Keratinocyte (primary cell): Measurements from ENCODE around the gene ZNF33A. TPM values are rescaled to one million over a fixed set of nuclear protein-coding genes. Genes with fewer than 3 reads are reported as not detected.

Experiments
- DNase-seq: peaks from one replicate; pipeline ENCODE4 v3.0.0-alpha.2; 2011; ENCODE audit warnings: low read depth, missing footprints, low spot score
- FAIRE-seq: peaks from 2 replicates; lab custom pipeline; 2011; peaks lifted over from hg19 to GRCh38; lab: Jason Lieb, UNC
- H2AFZ ChIP-seq: 2 replicates; pipeline ENCODE4 v1.6.0; 2012; ENCODE audit warnings: low read length, control low read depth, inconsistent platforms; ENCODE audit not compliant: control insufficient read depth
- H3K27ac ChIP-seq: 2 replicates; pipeline ENCODE4 v1.5.1; 2011; ENCODE audit warnings: low read length; ENCODE audit not compliant: control insufficient read depth, insufficient read depth
- H3K27me3 ChIP-seq: 3 replicates; pipeline ENCODE4 v1.6.0; 2011; ENCODE audit warnings: low read length; ENCODE audit not compliant: control insufficient read depth, insufficient read depth; ENCODE audit errors: extremely low read depth
- H3K36me3 ChIP-seq, 2 experiments: 2 replicates in 1 of 2; 3 replicates in 1 of 2; pipeline ENCODE4 v1.5.1; 2011; ENCODE audit warnings: low read length in 2 of 2, mild to moderate bottlenecking in 1 of 2; ENCODE audit not compliant: control insufficient read depth in 2 of 2, insufficient read depth in 2 of 2; ENCODE audit errors: extremely low read depth in 1 of 2
- H3K4me1 ChIP-seq: 3 replicates; pipeline ENCODE4 v1.5.1; 2011; ENCODE audit warnings: low read length; ENCODE audit not compliant: control insufficient read depth, insufficient read depth; ENCODE audit errors: extremely low read depth
- H3K4me2 ChIP-seq: 3 replicates; pipeline ENCODE4 v1.6.0; 2011; ENCODE audit warnings: low read depth, low read length; ENCODE audit not compliant: control insufficient read depth, insufficient read depth; ENCODE audit errors: extremely low read depth
- H3K4me3 ChIP-seq, 3 experiments: fragments of 200-600 bp in 1 of 3; sonication (generic) in 1 of 3; 2 replicates in 2 of 3; 3 replicates in 1 of 3; pipeline ENCODE4 v1.5.1; 2011 to 2016; ENCODE audit warnings: low read length in 3 of 3, mild to moderate bottlenecking in 3 of 3, control low read depth in 2 of 3, inconsistent platforms in 1 of 3, low read depth in 1 of 3, mixed read lengths in 1 of 3, mixed run types in 1 of 3, moderate library complexity in 1 of 3; ENCODE audit not compliant: control insufficient read depth in 2 of 3, insufficient read depth in 2 of 3; ENCODE audit errors: extremely low read depth in 1 of 3
- H3K79me2 ChIP-seq: 2 replicates; pipeline ENCODE4 v1.6.0; 2012; ENCODE audit warnings: low read length; ENCODE audit not compliant: control insufficient read depth, insufficient read depth
- H3K9ac ChIP-seq: 3 replicates; pipeline ENCODE4 v1.6.0; 2011; ENCODE audit warnings: low read length; ENCODE audit not compliant: control insufficient read depth, insufficient read depth; ENCODE audit errors: extremely low read depth
- H3K9me1 ChIP-seq: 3 replicates; pipeline ENCODE4 v1.6.0; 2011; ENCODE audit warnings: low read length; ENCODE audit not compliant: control insufficient read depth, insufficient read depth; ENCODE audit errors: extremely low read depth
- H3K9me3 ChIP-seq: 2 replicates; pipeline ENCODE4 v1.5.1; 2012; ENCODE audit warnings: low read depth, low read length; ENCODE audit not compliant: control insufficient read depth
- H4K20me1 ChIP-seq: 3 replicates; pipeline ENCODE4 v1.6.0; 2011; ENCODE audit warnings: low read length; ENCODE audit not compliant: control insufficient read depth, insufficient read depth; ENCODE audit errors: extremely low read depth
- CTCF ChIP-seq, 3 experiments: IDR thresholded peaks in 1 of 3; conservative IDR thresholded peaks in 1 of 3; optimal IDR thresholded peaks in 1 of 3; 2 replicates in 2 of 3; 3 replicates in 1 of 3; pipeline versions ENCODE3 to v1.5.1; 2011; ENCODE audit warnings: low read length in 3 of 3, mild to moderate bottlenecking in 3 of 3, moderate library complexity in 2 of 3, control low read depth in 1 of 3, inconsistent platforms in 1 of 3; ENCODE audit not compliant: insufficient read depth in 2 of 3; ENCODE audit errors: extremely low read depth in 1 of 3
- EZH2 ChIP-seq: IDR thresholded peaks from one replicate; pipeline ENCODE4 v1.6.1; 2012; ENCODE audit warnings: inconsistent platforms, mild to moderate bottlenecking, low read length, moderate library complexity
- dilution Hi-C: fragments of 300-500 bp; cut with MboI; formaldehyde crosslinking; loops from one replicate; pipeline ENCODE4 v1.7.0; 2020; ENCODE audit warnings: low sequenced_read_pairs; ENCODE audit not compliant: extremely low pct_ligation_motif_present
- polyA plus RNA-seq, 5 experiments: library from polyadenylated mRNA; depleted of rRNA in 3 of 5; stranded (reverse) in 3 of 5; stranded (forward) in 1 of 5; unstranded in 1 of 5; fragments of >200 nt; gene quantifications; 1 replicate in 1 of 5; 2 replicates in 3 of 5; 3 replicates in 1 of 5; pipeline versions ENCODE4 v1.2.1 to v1.2.3, GENCODE V29; 2011 to 2012; ENCODE audit warnings: missing spikeins in 2 of 5, low read depth in 1 of 5, low replicate concordance in 1 of 5
- small RNA-seq, 3 experiments: library from RNA; depleted of rRNA; stranded (forward); fragments of <200 nt; gene quantifications; one replicate each; pipeline ENCODE3, GENCODE V24; 2012; ENCODE audit warnings: low read depth in 3 of 3, low replicate concordance in 1 of 3; ENCODE audit not compliant: insufficient read length in 3 of 3

ZNF33A gene
- polyA plus RNA-seq, 1 donor (not counting 4 experiments of a cell fraction or from before 2014, with no cell fraction given) = 14.3 TPM

DNA sequence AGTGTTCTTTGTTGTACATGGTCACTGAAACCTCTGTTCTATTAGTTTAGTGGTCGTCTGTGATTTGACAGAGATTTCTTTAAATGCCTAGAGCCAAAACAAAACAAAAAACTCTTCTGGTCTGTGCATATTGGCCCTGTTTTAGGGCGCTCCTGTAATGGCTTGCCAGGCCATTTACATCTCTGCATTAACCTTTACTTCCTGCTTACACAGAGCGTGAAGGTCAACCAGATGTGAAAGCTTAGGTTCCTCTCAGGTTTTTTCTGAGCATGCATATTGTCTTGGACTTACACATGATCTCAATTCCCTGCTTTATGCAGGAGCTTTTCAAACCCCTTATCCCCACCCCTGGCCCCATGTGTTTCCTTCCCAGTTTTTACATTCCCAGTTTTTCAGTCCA is 93.3 kb downstream of the ZNF33A start:
- TF ChIP-seq CTCF (optimal IDR thresholded peaks at IDR 0.05 in 1 of 3, IDR thresholded peaks at IDR 0.05 in 1 of 3, conservative IDR thresholded peaks at IDR 0.05 in 1 of 3; ENCODE audit: extremely low read depth in 1 of 3, insufficient read depth in 2 of 3, low read length in 3 of 3) (no peak), EZH2 (no peak)
- no peak overlapping the region for H3K4me3 ChIP-seq
- no peaks in the 10 kb centered on the region for H3K79me2 ChIP-seq
- no peaks in the 10 kb centered on the region for H3K4me1 ChIP-seq
- no peak overlapping the region for H3K9ac ChIP-seq
- H3K4me2 ChIP-seq = no peak overlapping the region
- no peaks in the 10 kb centered on the region for H3K27me3 ChIP-seq
- FAIRE-seq (no peak), DNase-seq (no peak)
- H3K27ac ChIP-seq = no peak overlapping the region
- H4K20me1 ChIP-seq = no peaks in the 10 kb centered on the region
- H2AFZ ChIP-seq = no peak overlapping the region
- dilution Hi-C loops = no loop called here
- peaks cover 0 to 2% of the 10 kb centered on the region in 2 experiments for H3K36me3 ChIP-seq
- peaks cover 4% of the 10 kb centered on the region for H3K9me3 ChIP-seq
- H3K9me1 ChIP-seq = no peaks in the 10 kb centered on the region

DNA sequence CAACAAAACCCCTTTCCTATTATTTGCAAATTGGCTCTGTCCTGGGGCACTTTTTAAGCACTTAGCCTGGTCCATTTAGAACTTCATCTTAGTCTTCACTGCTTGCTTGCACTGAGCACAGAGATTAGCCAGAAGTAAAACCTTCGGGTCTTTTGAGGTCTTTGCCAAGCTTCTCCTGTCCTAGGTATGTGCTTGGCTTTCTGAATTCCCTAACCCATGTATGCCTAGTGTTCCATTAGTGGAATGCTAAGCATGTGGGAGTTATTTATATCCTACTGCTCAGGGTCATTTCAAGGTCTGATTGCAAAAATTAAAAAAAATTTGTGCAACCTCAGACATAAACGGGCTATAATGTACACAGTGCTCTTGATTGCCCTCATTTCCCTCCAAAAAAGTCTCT is 101.7 kb downstream of the ZNF33A start:
- no peak overlapping the region for H3K9ac ChIP-seq
- H3K9me3 ChIP-seq = peaks cover 15% of the 10 kb centered on the region
- no peaks in the 10 kb centered on the region for H4K20me1 ChIP-seq
- no peaks in the 10 kb centered on the region for H3K27me3 ChIP-seq
- no peaks in the 10 kb centered on the region for H3K9me1 ChIP-seq
- FAIRE-seq (no peak), DNase-seq (no peak)
- dilution Hi-C loops = no loop called here
- no peaks in the 10 kb centered on the region for H3K4me1 ChIP-seq
- no peak for TF ChIP-seq EZH2
- no peak for TF ChIP-seq CTCF (optimal IDR thresholded peaks at IDR 0.05 in 1 of 3, IDR thresholded peaks at IDR 0.05 in 1 of 3, conservative IDR thresholded peaks at IDR 0.05 in 1 of 3; ENCODE audit: extremely low read depth in 1 of 3, insufficient read depth in 2 of 3, low read length in 3 of 3)
- H3K36me3 ChIP-seq = peaks cover 7 to 12% of the 10 kb centered on the region in 2 experiments
- H3K4me2 ChIP-seq = no peak overlapping the region
- H3K27ac ChIP-seq = no peak overlapping the region
- H3K79me2 ChIP-seq = no peaks in the 10 kb centered on the region
- H3K4me3 ChIP-seq = no peak overlapping the region
- no peak overlapping the region for H2AFZ ChIP-seq

Small RNA genes within 50 kb of the gene (small RNA-seq; reads per million reads assigned to genes)
- gene AL161931.1 (0 reads per million in 3 experiments), gene FXYD6P2 (0 reads per million in 3 experiments), gene RF00019 (0 reads per million in 3 experiments), gene RNU6-795P (0 reads per million in 3 experiments)

Other genes with a start within 250 kb of the ZNF33A start
- gene ZNF248, start 153.1 kb upstream of the ZNF33A start, polyA plus RNA-seq = 2.6 to 5.7 TPM (median 4.9 TPM) in 3 replicates
- gene ZNF25, start 34.0 kb upstream of the ZNF33A start, polyA plus RNA-seq = 1.6 to 2.7 TPM (median 2.4 TPM) in 3 replicates
- 5.4 to 8.7 TPM (median 6.9 TPM) in 3 replicates for gene ZNF37A, start 83.7 kb downstream of the ZNF33A start, polyA plus RNA-seq